Kidney (tissue), 14 donors: ENCODE data around the gene CLCA1. TPM values are rescaled to one million over a fixed set of nuclear protein-coding genes. Genes with fewer than 3 reads are reported as not detected.

Source experiments
- DNase-seq, 5 donors: peaks; one replicate each; pipeline ENCODE4 v3.0.0-alpha.2; 2013 to 2020
- FAIRE-seq: peaks from 2 replicates; lab custom pipeline; 2012; peaks lifted over from hg19 to GRCh38; lab: Jason Lieb, UNC
- H3K27ac ChIP-seq, 2 donors: one replicate each; pipeline ENCODE4 v1.7.0; 2013; ENCODE audit warnings: low read depth in 2 of 2, low read length in 2 of 2, inconsistent platforms in 1 of 2
- H3K27me3 ChIP-seq: one replicate; pipeline ENCODE4 v1.7.1; 2013; ENCODE audit warnings: low read length, inconsistent platforms; ENCODE audit not compliant: control insufficient read depth, insufficient read depth
- H3K36me3 ChIP-seq, 3 donors: one replicate each; pipeline versions ENCODE4 v1.7.0 to v1.7.1; 2013; ENCODE audit warnings: low read length in 3 of 3, control low read depth in 1 of 3, inconsistent platforms in 1 of 3; ENCODE audit not compliant: insufficient read depth in 3 of 3, control insufficient read depth in 2 of 3
- H3K4me1 ChIP-seq, 3 donors: one replicate each; pipeline versions ENCODE4 v1.7.0 to v1.7.1; 2013; ENCODE audit warnings: low read length in 3 of 3, inconsistent platforms in 1 of 3, low read depth in 1 of 3; ENCODE audit not compliant: control insufficient read depth in 2 of 3, insufficient read depth in 2 of 3
- H3K4me3 ChIP-seq, 3 donors: one replicate each; pipeline versions ENCODE4 v1.7.0 to v1.8.1; 2013; ENCODE audit warnings: low read length in 3 of 3, control low read depth in 1 of 3, inconsistent platforms in 1 of 3
- H3K9ac ChIP-seq, 3 donors: one replicate each; pipeline versions ENCODE4 v1.7.0 to v1.7.1; 2013; ENCODE audit warnings: low read length in 3 of 3, control low read depth in 1 of 3, inconsistent platforms in 1 of 3
- H3K9me3 ChIP-seq, 3 donors: one replicate each; pipeline versions ENCODE4 v1.7.0 to v1.7.1; 2013; ENCODE audit warnings: low read length in 3 of 3, control low read depth in 1 of 3, inconsistent platforms in 1 of 3; ENCODE audit not compliant: control insufficient read depth in 2 of 3, insufficient read depth in 1 of 3
- CTCF ChIP-seq: IDR thresholded peaks from 3 replicates; pipeline ENCODE4 v1.5.1; 2012; ENCODE audit warnings: mild to moderate bottlenecking, moderate library complexity, borderline replicate concordance; ENCODE audit not compliant: insufficient read depth; ENCODE audit errors: extremely low read depth
- intact Hi-C: fragments of 100-400 bp; cut with DNase I; formaldehyde crosslinking; loops from one replicate; pipeline ENCODE4 v1.11.1; 2022
- polyA plus RNA-seq: library from polyadenylated mRNA; stranded (reverse); fragments of 350-450 nt; fragmentation: Illumina TruSeq; extraction: RNeasy Lipid Tissue Mini Kit (QIAGEN cat#74804); gene quantifications from one replicate; pipeline ENCODE4 v1.2.3, GENCODE V29; 2014; ENCODE audit warnings: low read depth, low replicate concordance; ENCODE audit not compliant: insufficient read depth
- total RNA-seq: library from RNA; stranded (reverse); fragmentation: NEBNext Ultra II Directional; extraction: Animal tissue kit (Norgen Biotek cat#: 25700); gene quantifications from one replicate; pipeline ENCODE4 v1.2.1, GENCODE V29; 2021
- donor health status: control.
- donor health status: control.
- donor health status: control.
- donor health status: control.
- donor health status: control.
- donor health status: DM: yes; HTN: yes; CAD: no.
- donor health status: Normal renal cell carcinoma (clear cell type).

The CLCA1 gene
- total and polyA plus RNA-seq, 2 donors from 2014 or later, result not detected

- Histone ChIP-seq H3K27ac (no peak overlapping the region), H3K4me3 (no peak overlapping the region), H3K9ac (no peak overlapping the region), H3K9me3 (no peaks in the 10 kb centered on the region), H3K27me3 (no peaks in the 10 kb centered on the region), H3K36me3 (no peaks in the 10 kb centered on the region), H3K4me1 (no peaks in the 10 kb centered on the region)
- intact Hi-C loops, result no loop called here
- no peak for DNase-seq
- no peak for FAIRE-seq
- no peak for TF ChIP-seq CTCF
Measured at GRCh38 chr1:86508583-86508969, 39.8 kb downstream of the CLCA1 start.

- Histone ChIP-seq H3K4me3 (no peak overlapping the region), H3K9me3 (no peaks in the 10 kb centered on the region), H3K27ac (no peak overlapping the region), H3K27me3 (no peaks in the 10 kb centered on the region), H3K9ac (no peak overlapping the region), H3K36me3 (no peaks in the 10 kb centered on the region), H3K4me1 (no peaks in the 10 kb centered on the region)
- no peak for TF ChIP-seq CTCF
- DNase-seq, result peak in 1 of 5 donors; percentile 18
- intact Hi-C loops, result no loop called here
- no peak for FAIRE-seq
Measured at GRCh38 chr1:86515597-86515996, 46.9 kb downstream of the CLCA1 start.

GRCh38 chr1:86516335-86516734, 47.6 kb downstream of the CLCA1 start:
- H3K9ac ChIP-seq, result no peak overlapping the region
- no peaks in the 10 kb centered on the region for H3K4me1 ChIP-seq
- no peaks in the 10 kb centered on the region for H3K27me3 ChIP-seq
- H3K27ac ChIP-seq, result no peak overlapping the region
- intact Hi-C loops, result no loop called here
- DNase-seq (no peak), FAIRE-seq (no peak)
- no peak overlapping the region for H3K4me3 ChIP-seq
- no peak for TF ChIP-seq CTCF
- no peaks in the 10 kb centered on the region for H3K9me3 ChIP-seq
- no peaks in the 10 kb centered on the region for H3K36me3 ChIP-seq

GRCh38 chr1:86517336-86517735, 48.6 kb downstream of the CLCA1 start:
- Histone ChIP-seq H3K4me1 (no peaks in the 10 kb centered on the region), H3K36me3 (no peaks in the 10 kb centered on the region), H3K4me3 (no peak overlapping the region), H3K27ac (no peak overlapping the region), H3K27me3 (no peaks in the 10 kb centered on the region), H3K9me3 (no peaks in the 10 kb centered on the region), H3K9ac (no peak overlapping the region)
- DNase-seq, result no peak
- intact Hi-C loops, result no loop called here
- TF ChIP-seq CTCF, result no peak
- FAIRE-seq, result no peak
